ENCODE results near the gene AIMP1.
A peak's percentile ranks its signal among the peaks of the same experiment; 100 is the strongest.

AIMP1 gene

GRCh38 chr4:106312997-106313522, 3.3 kb upstream of the AIMP1 start:
- peak overlapping the region; percentile 74 to 83 (median 75) for H3K4me3 Mint-ChIP-seq
- no peaks in the 10 kb centered on the region for H3K9me3 Mint-ChIP-seq
- TF ChIP-seq CTCF (IDR thresholded peaks at IDR 0.05; ENCODE audit: unreplicated experiment in 3 of 3) = no peak
- H3K4me1 Mint-ChIP-seq = peaks cover 39% of the 10 kb centered on the region
- no peaks in the 10 kb centered on the region for H3K36me3 Mint-ChIP-seq (ENCODE audit: low read depth)
- H3K27ac Mint-ChIP-seq = peak overlapping the region; percentile 48 to 82 (median 79)
- H3K27me3 Mint-ChIP-seq (ENCODE audit: low read depth) = no peaks in the 10 kb centered on the region

- Mint-ChIP-seq H3K27ac (no peak overlapping the region), H3K36me3 (ENCODE audit: low read depth) (peaks cover 2% of the 10 kb centered on the region), H3K4me3 (no peak overlapping the region), H3K9me3 (no peaks in the 10 kb centered on the region), H3K27me3 (ENCODE audit: low read depth) (no peaks in the 10 kb centered on the region), H3K4me1 (peaks cover 39% of the 10 kb centered on the region)
- no peak for TF ChIP-seq CTCF (IDR thresholded peaks at IDR 0.05; ENCODE audit: unreplicated experiment in 3 of 3)
Measured at GRCh38 chr4:106314960-106315359, 1.4 kb upstream of the AIMP1 start.

- Mint-ChIP-seq H3K36me3 (ENCODE audit: low read depth) (peaks cover 8% of the 10 kb centered on the region), H3K4me1 (peaks cover 34% of the 10 kb centered on the region), H3K9me3 (no peaks in the 10 kb centered on the region), H3K4me3 (no peak overlapping the region), H3K27me3 (ENCODE audit: low read depth) (no peaks in the 10 kb centered on the region), H3K27ac (no peak overlapping the region)
- TF ChIP-seq CTCF (IDR thresholded peaks at IDR 0.05; ENCODE audit: unreplicated experiment in 3 of 3) = no peak
Measured at GRCh38 chr4:106315476-106315967, 828 bp upstream of the AIMP1 start.

- H3K27ac Mint-ChIP-seq = no peak overlapping the region
- no peaks in the 10 kb centered on the region for H3K9me3 Mint-ChIP-seq
- no peak overlapping the region for H3K4me3 Mint-ChIP-seq
- TF ChIP-seq CTCF (IDR thresholded peaks at IDR 0.05; ENCODE audit: unreplicated experiment in 3 of 3) = no peak
- peaks cover 30% of the 10 kb centered on the region for H3K4me1 Mint-ChIP-seq
- no peaks in the 10 kb centered on the region for H3K27me3 Mint-ChIP-seq (ENCODE audit: low read depth)
- peaks cover 19% of the 10 kb centered on the region for H3K36me3 Mint-ChIP-seq (ENCODE audit: low read depth)
Measured at GRCh38 chr4:106316773-106317409, 541 bp downstream of the AIMP1 start.

GRCh38 chr4:106317815-106318214, 1.5 kb downstream of the AIMP1 start:
- H3K4me3 Mint-ChIP-seq = no peak overlapping the region
- no peaks in the 10 kb centered on the region for H3K27me3 Mint-ChIP-seq (ENCODE audit: low read depth)
- no peak for TF ChIP-seq CTCF (IDR thresholded peaks at IDR 0.05; ENCODE audit: unreplicated experiment in 3 of 3)
- H3K36me3 Mint-ChIP-seq (ENCODE audit: low read depth) = peaks cover 22% of the 10 kb centered on the region
- H3K4me1 Mint-ChIP-seq = peaks cover 22% of the 10 kb centered on the region
- H3K9me3 Mint-ChIP-seq = no peaks in the 10 kb centered on the region
- H3K27ac Mint-ChIP-seq = no peak overlapping the region

- H3K9me3 Mint-ChIP-seq = no peaks in the 10 kb centered on the region
- H3K4me1 Mint-ChIP-seq = peaks cover 16% of the 10 kb centered on the region
Measured at GRCh38 chr4:106318511-106318910, 2.2 kb downstream of the AIMP1 start.

More at GRCh38 chr4:106318511-106318910, 2.2 kb downstream of the AIMP1 start:
- H3K27ac Mint-ChIP-seq = peak overlapping the region in 1 of 3 experiments; percentile 56
- no peak for TF ChIP-seq CTCF (IDR thresholded peaks at IDR 0.05; ENCODE audit: unreplicated experiment in 3 of 3)
- peak overlapping the region in 2 of 3 experiments; percentile 9 to 28 for H3K4me3 Mint-ChIP-seq
- H3K27me3 Mint-ChIP-seq (ENCODE audit: low read depth) = no peaks in the 10 kb centered on the region
- peaks cover 22% of the 10 kb centered on the region for H3K36me3 Mint-ChIP-seq (ENCODE audit: low read depth)

Data from nephron (organoid).